WTC11 (cell line): ENCODE data around the gene ZC3H4. TPM values are rescaled to one million over a fixed set of nuclear protein-coding genes. Genes with fewer than 3 reads are reported as not detected.
A peak's percentile ranks its signal among the peaks of the same experiment; 100 is the strongest.
"Not testable (repeated sequence)": the region's sequence is repeated elsewhere in the genome, so short reads cannot be mapped to it uniquely, and the experiment has no call there.

Source experiments
- ATAC-seq: fragments of 200-7000 bp; cut with Tn5 transposase; 2 replicates; pipeline ENCODE4 v1.10.0; 2021; ENCODE audit warnings: mild to moderate bottlenecking, moderate library complexity
- CTCF ChIA-PET: fragments of 300-600 bp; sonication (Branson Sonifier 250); formaldehyde crosslinking; loops from one replicate; lab custom pipeline; 2021; ENCODE audit warnings: antibody characterized with exemption; lab: Charles Lee
- POLR2A ChIA-PET: fragments of 350-600 bp; sonication (Branson Sonifier 250); formaldehyde crosslinking; loops from one replicate; lab custom pipeline; 2021; ENCODE audit warnings: antibody characterized with exemption; lab: Charles Lee
- DNase-seq: peaks from one replicate; pipeline ENCODE4 v3.0.0; 2021; ENCODE audit warnings: low spot score
- H3K27ac Mint-ChIP-seq: 2 replicates; pipeline ENCODE4 v1.8.0; 2021; ENCODE audit warnings: mixed read lengths
- H3K27me3 Mint-ChIP-seq: 2 replicates; pipeline ENCODE4 v1.8.0; 2021; ENCODE audit warnings: low read depth, mild to moderate bottlenecking, moderate library complexity, mixed read lengths
- H3K36me3 Mint-ChIP-seq: 2 replicates; pipeline ENCODE4 v1.8.0; 2021; ENCODE audit warnings: mixed read lengths
- H3K4me1 Mint-ChIP-seq: 2 replicates; pipeline ENCODE4 v1.8.0; 2022; ENCODE audit warnings: mixed read lengths
- H3K4me3 Mint-ChIP-seq: 2 replicates; pipeline ENCODE4 v1.8.0; 2021; ENCODE audit warnings: mild to moderate bottlenecking, moderate library complexity, mixed read lengths
- H3K9me3 Mint-ChIP-seq: 2 replicates; pipeline ENCODE4 v1.8.0; 2021; ENCODE audit warnings: mixed read lengths
- CREB1 ChIP-seq: sonication (generic); formaldehyde crosslinking; IDR thresholded peaks from 2 replicates; pipeline ENCODE4 v1.8.0; 2023; ENCODE audit warnings: mild to moderate bottlenecking, missing genetic modification reagents
- E2F4 ChIP-seq: sonication (generic); formaldehyde crosslinking; IDR thresholded peaks from 2 replicates; pipeline ENCODE4 v1.8.1; 2022; ENCODE audit warnings: low read depth, mild to moderate bottlenecking, moderate library complexity, missing genetic modification reagents, borderline replicate concordance
- FOXP4 ChIP-seq: sonication (generic); formaldehyde crosslinking; IDR thresholded peaks from 2 replicates; pipeline ENCODE4 v1.8.0; 2022; ENCODE audit warnings: mild to moderate bottlenecking, missing genetic modification reagents
- HMGA2 ChIP-seq: fragments of 250-450 bp; sonication (Bioruptor Pico); IDR thresholded peaks from 2 replicates; pipeline ENCODE4 v1.4.0; 2021; ENCODE audit warnings: mild to moderate bottlenecking, moderate library complexity
- IRF1 ChIP-seq: sonication (generic); formaldehyde crosslinking; IDR thresholded peaks from 2 replicates; pipeline ENCODE4 v1.8.0; 2023; ENCODE audit warnings: missing genetic modification reagents
- JAZF1 ChIP-seq: fragments of 250-450 bp; sonication (Bioruptor Pico); IDR thresholded peaks from 2 replicates; pipeline ENCODE4 v1.9.0; 2021; ENCODE audit warnings: moderate library complexity, mild to moderate bottlenecking, inconsistent platforms
- MAX ChIP-seq: sonication (generic); formaldehyde crosslinking; IDR thresholded peaks from 2 replicates; pipeline ENCODE4 v1.8.0; 2022; ENCODE audit warnings: mild to moderate bottlenecking, missing genetic modification reagents
- MXD4 ChIP-seq: fragments of 250-450 bp; sonication (Bioruptor Pico); IDR thresholded peaks from 2 replicates; pipeline ENCODE4 v1.8.0; 2021; ENCODE audit warnings: mild to moderate bottlenecking, moderate library complexity, borderline replicate concordance
- NFYB ChIP-seq: sonication (generic); formaldehyde crosslinking; conservative IDR thresholded peaks from 2 replicates; pipeline ENCODE4 v1.8.0; 2022; ENCODE audit warnings: low read depth, missing genetic modification reagents
- NR1H2 ChIP-seq: sonication (generic); formaldehyde crosslinking; IDR thresholded peaks from 2 replicates; pipeline ENCODE4 v1.9.0; 2021; ENCODE audit warnings: mild to moderate bottlenecking, moderate library complexity, missing genetic modification reagents
- RELA ChIP-seq: sonication (generic); formaldehyde crosslinking; IDR thresholded peaks from 2 replicates; pipeline ENCODE4 v1.8.1; 2022; ENCODE audit warnings: missing genetic modification reagents, mild to moderate bottlenecking, borderline replicate concordance
- TCF7 ChIP-seq: sonication (generic); formaldehyde crosslinking; IDR thresholded peaks from 2 replicates; pipeline ENCODE4 v1.8.0; 2022; ENCODE audit warnings: mild to moderate bottlenecking, low read depth, missing genetic modification reagents, moderate library complexity
- TP53 ChIP-seq: sonication (generic); formaldehyde crosslinking; IDR thresholded peaks from 2 replicates; pipeline ENCODE4 v1.8.1; 2023; ENCODE audit warnings: mild to moderate bottlenecking, missing genetic modification reagents
- ZNF416 ChIP-seq: fragments of 250-450 bp; sonication (Bioruptor Pico); IDR thresholded peaks from 2 replicates; pipeline ENCODE4 v1.9.0; 2021; ENCODE audit warnings: mild to moderate bottlenecking, inconsistent platforms
- ZNF425 ChIP-seq: fragments of 250-450 bp; sonication (Bioruptor Pico); conservative IDR thresholded peaks from 2 replicates; pipeline ENCODE4 v1.9.0; 2021; ENCODE audit warnings: mild to moderate bottlenecking
- total RNA-seq: library from RNA; stranded (reverse); gene quantifications from 3 replicates; pipeline ENCODE4 v1.2.3, GENCODE V29; 2021
- TF ChIP-seq, protein P1 (sequence below): sonication (generic); formaldehyde crosslinking; IDR thresholded peaks from 2 replicates; pipeline ENCODE4 v1.8.0; 2022; ENCODE audit warnings: missing genetic modification reagents
- TF ChIP-seq, protein P2 (sequence below): sonication (generic); formaldehyde crosslinking; IDR thresholded peaks from 2 replicates; pipeline ENCODE4 v1.8.1; 2023; ENCODE audit warnings: mild to moderate bottlenecking, missing genetic modification reagents, moderate library complexity

Gene ZC3H4
- total RNA-seq, 1 experiment from 2014 or later = 67.2 TPM

GRCh38 chr19:47081095-47081494 is 32.5 kb downstream of the ZC3H4 start:
- Mint-ChIP-seq H3K36me3 (peaks cover 61% of the 10 kb centered on the region), H3K9me3 (no peaks in the 10 kb centered on the region), H3K4me1 (peaks cover 10% of the 10 kb centered on the region), H3K27me3 (no peaks in the 10 kb centered on the region), H3K27ac (peak overlapping the region; percentile 79), H3K4me3 (no peak overlapping the region)
- no peak for ATAC-seq
- DNase-seq = no peak
- CTCF ChIA-PET = interaction anchor here (0.9 kb wide), 1 partner anchor 21 kb away, joined by 3 read pairs; no protein-coding TSS in a partner anchor
- POLR2A ChIA-PET = interaction anchor here (0.5 to 0.6 kb wide), 2 partner anchors 18 to 241 kb away, joined by 3 to 4 read pairs; no protein-coding TSS in a partner anchor
- TF ChIP-seq FOXP4 (CRISPR knock-in tag) (no peak), JAZF1 (CRISPR knock-in tag) (no peak), IRF1 (CRISPR knock-in tag) (no peak)

- DNase-seq, H3K27ac Mint-ChIP-seq, H3K4me1 Mint-ChIP-seq, H3K27me3 Mint-ChIP-seq, POLR2A ChIA-PET, H3K4me3 Mint-ChIP-seq, H3K9me3 Mint-ChIP-seq, ATAC-seq: not testable (repeated sequence)
- CTCF ChIA-PET = interaction anchor here (0.7 to 2.0 kb wide), 7 partner anchors 14 to 166 kb away, joined by 3 to 17 read pairs (median 14); partner anchors contain the start of genes SAE1 and ZC3H4
- H3K36me3 Mint-ChIP-seq = peaks cover 55% of the 10 kb centered on the region
These were observed 35.2 kb downstream of the ZC3H4 start for GRCh38 chr19:47078351-47078750.

DNA sequence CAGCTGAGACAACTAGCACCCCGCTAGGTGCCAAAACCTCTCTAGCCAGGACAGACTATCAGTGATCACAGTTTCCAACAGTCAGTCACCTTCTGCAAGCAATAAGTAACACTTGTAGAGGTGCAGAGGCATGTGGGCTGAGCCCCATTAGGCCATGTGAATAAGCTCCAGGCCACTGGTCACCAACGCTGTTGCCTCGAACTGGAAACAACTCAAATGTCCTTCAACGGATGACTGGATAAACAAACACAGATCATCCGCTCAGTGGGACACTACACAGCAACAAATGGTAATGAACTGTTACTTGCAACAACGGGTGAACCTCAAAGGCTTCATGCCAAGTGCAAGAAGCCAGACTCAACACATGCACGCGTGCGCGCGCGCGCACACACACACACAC is 37.6 kb downstream of the ZC3H4 start:
- H3K9me3 Mint-ChIP-seq = no peaks in the 10 kb centered on the region
- no peak overlapping the region; the same call in 1 of the 2 replicates for H3K27ac Mint-ChIP-seq
- H3K4me3 Mint-ChIP-seq = no peak overlapping the region
- TF ChIP-seq MXD4 (CRISPR knock-in tag) (no peak), TP53 (CRISPR knock-in tag) (no peak), HMGA2 (CRISPR knock-in tag) (no peak), ZNF416 (CRISPR knock-in tag) (no peak), NFYB (CRISPR knock-in tag) (no peak)
- TF ChIP-seq, protein P1, sequence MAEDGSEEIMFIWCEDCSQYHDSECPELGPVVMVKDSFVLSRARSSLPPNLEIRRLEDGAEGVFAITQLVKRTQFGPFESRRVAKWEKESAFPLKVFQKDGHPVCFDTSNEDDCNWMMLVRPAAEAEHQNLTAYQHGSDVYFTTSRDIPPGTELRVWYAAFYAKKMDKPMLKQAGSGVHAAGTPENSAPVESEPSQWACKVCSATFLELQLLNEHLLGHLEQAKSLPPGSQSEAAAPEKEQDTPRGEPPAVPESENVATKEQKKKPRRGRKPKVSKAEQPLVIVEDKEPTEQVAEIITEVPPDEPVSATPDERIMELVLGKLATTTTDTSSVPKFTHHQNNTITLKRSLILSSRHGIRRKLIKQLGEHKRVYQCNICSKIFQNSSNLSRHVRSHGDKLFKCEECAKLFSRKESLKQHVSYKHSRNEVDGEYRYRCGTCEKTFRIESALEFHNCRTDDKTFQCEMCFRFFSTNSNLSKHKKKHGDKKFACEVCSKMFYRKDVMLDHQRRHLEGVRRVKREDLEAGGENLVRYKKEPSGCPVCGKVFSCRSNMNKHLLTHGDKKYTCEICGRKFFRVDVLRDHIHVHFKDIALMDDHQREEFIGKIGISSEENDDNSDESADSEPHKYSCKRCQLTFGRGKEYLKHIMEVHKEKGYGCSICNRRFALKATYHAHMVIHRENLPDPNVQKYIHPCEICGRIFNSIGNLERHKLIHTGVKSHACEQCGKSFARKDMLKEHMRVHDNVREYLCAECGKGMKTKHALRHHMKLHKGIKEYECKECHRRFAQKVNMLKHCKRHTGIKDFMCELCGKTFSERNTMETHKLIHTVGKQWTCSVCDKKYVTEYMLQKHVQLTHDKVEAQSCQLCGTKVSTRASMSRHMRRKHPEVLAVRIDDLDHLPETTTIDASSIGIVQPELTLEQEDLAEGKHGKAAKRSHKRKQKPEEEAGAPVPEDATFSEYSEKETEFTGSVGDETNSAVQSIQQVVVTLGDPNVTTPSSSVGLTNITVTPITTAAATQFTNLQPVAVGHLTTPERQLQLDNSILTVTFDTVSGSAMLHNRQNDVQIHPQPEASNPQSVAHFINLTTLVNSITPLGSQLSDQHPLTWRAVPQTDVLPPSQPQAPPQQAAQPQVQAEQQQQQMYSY (CRISPR knock-in tag) = no peak
- DNase-seq = no peak
- no peaks in the 10 kb centered on the region for H3K4me1 Mint-ChIP-seq
- H3K36me3 Mint-ChIP-seq = peaks cover 51% of the 10 kb centered on the region
- no peak for ATAC-seq
- POLR2A ChIA-PET = no interaction called here
- CTCF ChIA-PET = no interaction called here
- no peaks in the 10 kb centered on the region for H3K27me3 Mint-ChIP-seq

DNA sequence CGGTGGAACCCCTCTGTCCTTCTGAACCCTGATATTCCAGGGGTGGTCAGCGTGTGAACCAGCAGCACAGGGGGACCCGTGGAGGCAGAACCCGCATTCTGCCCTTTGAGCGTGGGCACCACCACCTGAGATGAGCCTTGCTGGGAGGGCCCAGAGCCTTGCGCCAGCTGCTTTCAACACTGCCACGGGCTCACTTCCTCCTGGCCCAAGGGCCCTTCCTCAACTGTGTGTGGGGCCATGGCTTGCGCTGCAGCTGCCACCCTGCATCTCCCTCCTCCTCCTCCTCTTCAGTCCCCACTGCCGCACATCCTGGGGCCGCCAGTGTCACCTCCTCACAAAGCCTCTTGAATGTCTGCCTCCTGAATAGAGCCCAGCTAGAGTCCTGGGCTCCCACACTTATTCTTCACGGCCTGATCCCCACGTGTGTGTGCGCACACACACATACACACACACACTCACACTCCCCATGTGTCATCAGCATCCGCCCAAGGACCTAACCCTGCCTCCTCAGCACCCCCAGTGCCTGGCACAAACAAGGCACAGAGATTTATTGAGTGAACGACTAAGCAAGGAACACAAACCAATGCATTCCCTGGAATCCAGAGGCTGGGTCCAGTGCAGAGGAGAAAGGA is 38.3 kb downstream of the ZC3H4 start:
- ATAC-seq = no peak
- no peaks in the 10 kb centered on the region for H3K9me3 Mint-ChIP-seq
- CTCF ChIA-PET = no interaction called here
- TF ChIP-seq NR1H2 (CRISPR knock-in tag) (no peak), RELA (no peak), ZNF425 (CRISPR knock-in tag) (no peak), E2F4 (no peak), CREB1 (CRISPR knock-in tag) (no peak), TCF7 (no peak), MAX (CRISPR knock-in tag) (no peak)
- TF ChIP-seq, protein P2, sequence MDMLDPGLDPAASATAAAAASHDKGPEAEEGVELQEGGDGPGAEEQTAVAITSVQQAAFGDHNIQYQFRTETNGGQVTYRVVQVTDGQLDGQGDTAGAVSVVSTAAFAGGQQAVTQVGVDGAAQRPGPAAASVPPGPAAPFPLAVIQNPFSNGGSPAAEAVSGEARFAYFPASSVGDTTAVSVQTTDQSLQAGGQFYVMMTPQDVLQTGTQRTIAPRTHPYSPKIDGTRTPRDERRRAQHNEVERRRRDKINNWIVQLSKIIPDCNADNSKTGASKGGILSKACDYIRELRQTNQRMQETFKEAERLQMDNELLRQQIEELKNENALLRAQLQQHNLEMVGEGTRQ (CRISPR knock-in tag) = no peak

More for the DNA sequence above, 38.3 kb downstream of the ZC3H4 start:
- peaks cover 56% of the 10 kb centered on the region for H3K36me3 Mint-ChIP-seq
- H3K27me3 Mint-ChIP-seq = no peaks in the 10 kb centered on the region
- no peak for DNase-seq
- H3K4me3 Mint-ChIP-seq = no peak overlapping the region
- POLR2A ChIA-PET = no interaction called here
- no peaks in the 10 kb centered on the region for H3K4me1 Mint-ChIP-seq
- peak overlapping the region; percentile 61 for H3K27ac Mint-ChIP-seq
